Right renal pelvis (tissue), 4 donors: ENCODE data around the gene HOXD9. TPM values are rescaled to one million over a fixed set of nuclear protein-coding genes. Genes with fewer than 3 reads are reported as not detected.

Experiments used
- DNase-seq, 4 donors: peaks; one replicate each; pipeline ENCODE4 v3.0.0-alpha.2; 2013; ENCODE audit warnings: low read depth in 4 of 4, low spot score in 3 of 4, missing footprints in 1 of 4
- polyA plus RNA-seq, 4 donors: library from polyadenylated mRNA; unstranded; fragments of 120-200 nt; gene quantifications; one replicate each; pipeline ENCODE4 v1.2.1, GENCODE V29; 2013; ENCODE audit not compliant: insufficient read length in 4 of 4

HOXD9 gene
- polyA plus RNA-seq, 4 donors: 70.9 to 86.4 (median 74.0) TPM

- no peak for DNase-seq
Measured at GRCh38 chr2:176150584-176151441, 28.3 kb downstream of the HOXD9 start.

- no peak for DNase-seq
Measured at GRCh38 chr2:176151442-176152287, 29.1 kb downstream of the HOXD9 start, which contains the start of gene HOXD4. Gene HOXD4 (plus strand): TSS chr2:176151550. CDS start chr2:176151634, 84 bp downstream.

- no peak for DNase-seq
Measured at GRCh38 chr2:176152350-176153181, 30.0 kb downstream of the HOXD9 start.

GRCh38 chr2:176154576-176155252, 32.2 kb downstream of the HOXD9 start:
- DNase-seq: no peak

- DNase-seq: no peak
Measured at GRCh38 chr2:176155356-176156044, 33.0 kb downstream of the HOXD9 start.

GRCh38 chr2:176156301-176156806, 33.8 kb downstream of the HOXD9 start:
- no peak for DNase-seq

- peak in 1 of 4 donors; percentile 59 for DNase-seq
Measured at GRCh38 chr2:176156807-176157498, 34.4 kb downstream of the HOXD9 start, which contains the start of gene HOXD3. Gene HOXD3 (plus strand): TSS chr2:176157307. CDS start chr2:176169115, 11,808 bp downstream.

- DNase-seq: peak in 1 of 4 donors; percentile 58
Measured at GRCh38 chr2:176157499-176158185, 35.1 kb downstream of the HOXD9 start.

GRCh38 chr2:176158186-176158591, 35.7 kb downstream of the HOXD9 start:
- DNase-seq: peak in 1 of 4 donors; percentile 28

- DNase-seq: peak in 1 of 4 donors; percentile 58
Measured at GRCh38 chr2:176158855-176159662, 36.5 kb downstream of the HOXD9 start.

- DNase-seq: no peak
Measured at GRCh38 chr2:176159663-176160250, 37.2 kb downstream of the HOXD9 start.

- DNase-seq: peak in 1 of 4 donors; percentile 68
Measured at GRCh38 chr2:176160251-176160985, 37.9 kb downstream of the HOXD9 start.

GRCh38 chr2:176160986-176161824, 38.7 kb downstream of the HOXD9 start:
- peak in 1 of 4 donors; percentile 28 for DNase-seq

- DNase-seq: no peak
Measured at GRCh38 chr2:176161825-176162626, 39.5 kb downstream of the HOXD9 start.
